Measurements from ENCODE around the gene CFAP52. TPM values are rescaled to one million over a fixed set of nuclear protein-coding genes. Genes with fewer than 3 reads are reported as not detected.

CFAP52 gene
- total RNA-seq, 1 donor from 2014 or later, result not detected

DNA sequence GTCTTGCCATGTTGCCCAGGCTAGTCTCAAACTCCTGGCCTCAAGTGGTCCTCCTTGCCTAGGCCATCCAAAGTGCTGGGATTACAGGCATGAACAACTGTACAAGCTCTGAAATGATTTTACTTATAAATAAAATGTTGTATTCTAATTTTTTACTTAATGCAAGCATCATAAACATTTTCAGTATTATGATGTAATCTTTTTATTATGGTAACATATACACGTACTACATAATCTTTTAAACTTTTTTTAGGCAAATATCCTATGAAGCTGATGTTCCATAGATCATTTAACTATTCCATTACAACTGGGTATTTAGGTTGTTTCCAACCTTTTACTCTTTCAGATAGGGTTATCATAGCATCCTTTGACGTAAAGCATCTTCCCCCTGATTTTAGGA is 35.1 kb downstream of the CFAP52 start:
- H3K4me1 Mint-ChIP-seq, result no peaks in the 10 kb centered on the region
- POLR2A ChIA-PET, result no interaction called here
- no peak overlapping the region for H3K4me3 Mint-ChIP-seq
- no peak for ATAC-seq (ENCODE audit: low read depth)
- CTCF ChIA-PET, result no interaction called here
- no peak overlapping the region for H3K27ac Mint-ChIP-seq
- peaks cover 8% of the 10 kb centered on the region for H3K27me3 Mint-ChIP-seq
- TF ChIP-seq, protein P1, sequence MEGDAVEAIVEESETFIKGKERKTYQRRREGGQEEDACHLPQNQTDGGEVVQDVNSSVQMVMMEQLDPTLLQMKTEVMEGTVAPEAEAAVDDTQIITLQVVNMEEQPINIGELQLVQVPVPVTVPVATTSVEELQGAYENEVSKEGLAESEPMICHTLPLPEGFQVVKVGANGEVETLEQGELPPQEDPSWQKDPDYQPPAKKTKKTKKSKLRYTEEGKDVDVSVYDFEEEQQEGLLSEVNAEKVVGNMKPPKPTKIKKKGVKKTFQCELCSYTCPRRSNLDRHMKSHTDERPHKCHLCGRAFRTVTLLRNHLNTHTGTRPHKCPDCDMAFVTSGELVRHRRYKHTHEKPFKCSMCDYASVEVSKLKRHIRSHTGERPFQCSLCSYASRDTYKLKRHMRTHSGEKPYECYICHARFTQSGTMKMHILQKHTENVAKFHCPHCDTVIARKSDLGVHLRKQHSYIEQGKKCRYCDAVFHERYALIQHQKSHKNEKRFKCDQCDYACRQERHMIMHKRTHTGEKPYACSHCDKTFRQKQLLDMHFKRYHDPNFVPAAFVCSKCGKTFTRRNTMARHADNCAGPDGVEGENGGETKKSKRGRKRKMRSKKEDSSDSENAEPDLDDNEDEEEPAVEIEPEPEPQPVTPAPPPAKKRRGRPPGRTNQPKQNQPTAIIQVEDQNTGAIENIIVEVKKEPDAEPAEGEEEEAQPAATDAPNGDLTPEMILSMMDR (IDR thresholded peaks at IDR 0.05), result no peak
- peaks cover 4% of the 10 kb centered on the region for H3K9me3 Mint-ChIP-seq
- intact Hi-C loops (cut with micrococcal nuclease), result no loop called here
- no peaks in the 10 kb centered on the region for H3K36me3 Mint-ChIP-seq (ENCODE audit: low read depth)
- DNase-seq, result no peak

DNA sequence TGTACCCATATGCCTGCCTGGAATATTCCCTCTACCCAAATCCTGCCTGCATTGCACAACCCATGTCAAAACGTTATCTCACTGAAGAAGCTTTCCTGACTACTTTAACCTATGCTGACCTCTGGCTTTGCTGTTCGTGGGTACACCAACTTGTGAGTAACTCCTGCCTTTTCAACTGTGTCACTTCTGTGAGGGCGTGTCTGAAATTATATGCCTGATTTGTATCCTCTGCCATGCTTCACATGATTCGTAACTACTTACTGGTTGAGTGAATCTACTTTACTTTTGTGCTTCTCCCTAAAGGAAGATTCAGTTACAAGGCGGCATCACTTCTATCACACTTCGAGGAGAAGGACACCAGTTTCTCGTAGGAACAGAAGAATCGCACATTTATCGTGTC is 35.6 kb downstream of the CFAP52 start:
- intact Hi-C loops (cut with micrococcal nuclease), result no loop called here
- Mint-ChIP-seq H3K36me3 (ENCODE audit: low read depth) (no peaks in the 10 kb centered on the region), H3K4me1 (no peaks in the 10 kb centered on the region), H3K4me3 (no peak overlapping the region), H3K27me3 (peaks cover 8% of the 10 kb centered on the region), H3K9me3 (peaks cover 4% of the 10 kb centered on the region), H3K27ac (no peak overlapping the region)
- ChIA-PET POLR2A (no interaction called here), CTCF (no interaction called here)
- no peak for DNase-seq
- TF ChIP-seq, protein P1 (IDR thresholded peaks at IDR 0.05), result no peak
- no peak for ATAC-seq (ENCODE audit: low read depth)

DNA sequence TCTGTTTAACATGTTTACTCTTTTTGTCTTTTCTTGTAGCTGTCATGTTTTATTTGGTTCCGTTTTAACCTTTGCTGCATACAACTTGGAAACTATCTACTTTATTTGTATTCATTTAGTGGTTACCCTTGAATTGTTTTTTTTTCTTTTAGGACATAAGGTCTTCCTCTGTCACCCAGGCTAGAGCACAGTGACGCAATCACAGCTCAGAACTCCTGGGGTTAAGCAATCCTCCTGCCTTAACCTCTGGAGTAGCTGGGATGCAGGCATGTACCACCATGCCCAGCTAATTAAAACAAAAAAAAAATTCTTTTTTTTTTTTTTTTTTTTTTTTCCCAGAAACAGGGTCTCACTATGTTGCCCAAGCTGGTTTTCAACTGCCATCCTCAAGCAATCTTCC is 39.0 kb downstream of the CFAP52 start:
- Mint-ChIP-seq H3K27me3 (peaks cover 3% of the 10 kb centered on the region), H3K27ac (no peak overlapping the region), H3K9me3 (no peaks in the 10 kb centered on the region), H3K36me3 (ENCODE audit: low read depth) (no peaks in the 10 kb centered on the region), H3K4me3 (no peak overlapping the region), H3K4me1 (no peaks in the 10 kb centered on the region)
- ATAC-seq (ENCODE audit: low read depth), result no peak
- no peak for DNase-seq
- TF ChIP-seq, protein P1 (IDR thresholded peaks at IDR 0.05), result no peak
- ChIA-PET POLR2A (no interaction called here), CTCF (no interaction called here)
- intact Hi-C loops (cut with micrococcal nuclease), result no loop called here

DNA sequence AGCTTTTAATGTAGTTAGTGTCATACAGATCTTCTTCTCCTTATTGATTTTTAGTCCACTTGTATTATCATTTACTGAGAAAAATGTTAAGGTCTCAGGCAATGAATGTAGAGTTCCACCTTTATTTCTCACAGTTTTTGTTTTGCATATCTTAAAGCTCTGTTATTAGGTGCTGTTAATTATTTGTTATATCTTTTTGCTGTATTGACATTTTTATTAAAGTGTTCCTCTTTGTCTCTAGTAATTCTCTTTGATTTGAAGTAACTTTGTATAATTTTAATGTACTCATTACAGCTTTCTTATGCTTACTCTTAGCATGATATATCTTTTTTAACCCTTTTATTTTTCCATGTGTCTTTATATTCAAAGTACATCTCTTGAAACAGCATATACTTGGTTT is 46.5 kb downstream of the CFAP52 start:
- ChIA-PET CTCF (no interaction called here), POLR2A (no interaction called here)
- Mint-ChIP-seq H3K27me3 (no peaks in the 10 kb centered on the region), H3K9me3 (peaks cover 31% of the 10 kb centered on the region), H3K4me3 (no peak overlapping the region), H3K27ac (no peak overlapping the region), H3K36me3 (ENCODE audit: low read depth) (no peaks in the 10 kb centered on the region), H3K4me1 (no peaks in the 10 kb centered on the region)
- no peak for DNase-seq
- intact Hi-C loops (cut with micrococcal nuclease), result no loop called here
- no peak for ATAC-seq (ENCODE audit: low read depth)
- TF ChIP-seq, protein P1 (IDR thresholded peaks at IDR 0.05), result no peak

DNA sequence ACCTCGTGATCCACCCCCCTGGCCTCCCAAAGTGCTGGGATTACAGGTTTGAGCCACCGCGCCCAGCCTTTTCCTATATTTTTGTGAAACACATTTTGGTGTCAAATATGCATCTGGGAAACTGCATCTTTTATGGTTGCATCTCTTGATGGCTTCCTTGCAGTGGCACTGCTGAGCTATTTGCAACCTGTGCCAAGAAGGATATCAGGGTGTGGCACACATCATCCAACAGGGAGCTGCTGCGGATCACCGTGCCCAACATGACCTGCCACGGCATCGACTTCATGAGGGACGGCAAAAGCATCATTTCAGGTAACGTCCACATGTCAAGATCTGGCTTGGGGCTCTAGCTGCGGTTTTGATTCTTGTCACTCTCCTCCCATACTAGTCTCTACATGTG is 52.1 kb downstream of the CFAP52 start:
- H3K4me1 Mint-ChIP-seq, result no peaks in the 10 kb centered on the region
- no peak for ATAC-seq (ENCODE audit: low read depth)
- TF ChIP-seq, protein P1 (IDR thresholded peaks at IDR 0.05), result no peak
- CTCF ChIA-PET, result no interaction called here
- peaks cover 11% of the 10 kb centered on the region for H3K27me3 Mint-ChIP-seq
- no peaks in the 10 kb centered on the region for H3K36me3 Mint-ChIP-seq (ENCODE audit: low read depth)
- POLR2A ChIA-PET, result no interaction called here
- H3K27ac Mint-ChIP-seq, result no peak overlapping the region
- no peak overlapping the region for H3K4me3 Mint-ChIP-seq
- no peak for DNase-seq
- peaks cover 17% of the 10 kb centered on the region for H3K9me3 Mint-ChIP-seq
- intact Hi-C loops (cut with micrococcal nuclease), result no loop called here
